Keratinocyte (primary cell): ENCODE data around the gene FBXL17. TPM values are rescaled to one million over a fixed set of nuclear protein-coding genes. Genes with fewer than 3 reads are reported as not detected.

Experiments
- DNase-seq: peaks from one replicate; pipeline ENCODE4 v3.0.0-alpha.2; 2011; ENCODE audit warnings: low read depth, missing footprints, low spot score
- FAIRE-seq: peaks from 2 replicates; lab custom pipeline; 2011; peaks lifted over from hg19 to GRCh38; lab: Jason Lieb, UNC
- H2AFZ ChIP-seq: 2 replicates; pipeline ENCODE4 v1.6.0; 2012; ENCODE audit warnings: low read length, control low read depth, inconsistent platforms; ENCODE audit not compliant: control insufficient read depth
- H3K27ac ChIP-seq: 2 replicates; pipeline ENCODE4 v1.5.1; 2011; ENCODE audit warnings: low read length; ENCODE audit not compliant: control insufficient read depth, insufficient read depth
- H3K27me3 ChIP-seq: 3 replicates; pipeline ENCODE4 v1.6.0; 2011; ENCODE audit warnings: low read length; ENCODE audit not compliant: control insufficient read depth, insufficient read depth; ENCODE audit errors: extremely low read depth
- H3K36me3 ChIP-seq, 2 experiments: 2 replicates in 1 of 2; 3 replicates in 1 of 2; pipeline ENCODE4 v1.5.1; 2011; ENCODE audit warnings: low read length in 2 of 2, mild to moderate bottlenecking in 1 of 2; ENCODE audit not compliant: control insufficient read depth in 2 of 2, insufficient read depth in 2 of 2; ENCODE audit errors: extremely low read depth in 1 of 2
- H3K4me1 ChIP-seq: 3 replicates; pipeline ENCODE4 v1.5.1; 2011; ENCODE audit warnings: low read length; ENCODE audit not compliant: control insufficient read depth, insufficient read depth; ENCODE audit errors: extremely low read depth
- H3K4me2 ChIP-seq: 3 replicates; pipeline ENCODE4 v1.6.0; 2011; ENCODE audit warnings: low read depth, low read length; ENCODE audit not compliant: control insufficient read depth, insufficient read depth; ENCODE audit errors: extremely low read depth
- H3K4me3 ChIP-seq, 3 experiments: fragments of 200-600 bp in 1 of 3; sonication (generic) in 1 of 3; 2 replicates in 2 of 3; 3 replicates in 1 of 3; pipeline ENCODE4 v1.5.1; 2011 to 2016; ENCODE audit warnings: low read length in 3 of 3, mild to moderate bottlenecking in 3 of 3, control low read depth in 2 of 3, inconsistent platforms in 1 of 3, low read depth in 1 of 3, mixed read lengths in 1 of 3, mixed run types in 1 of 3, moderate library complexity in 1 of 3; ENCODE audit not compliant: control insufficient read depth in 2 of 3, insufficient read depth in 2 of 3; ENCODE audit errors: extremely low read depth in 1 of 3
- H3K79me2 ChIP-seq: 2 replicates; pipeline ENCODE4 v1.6.0; 2012; ENCODE audit warnings: low read length; ENCODE audit not compliant: control insufficient read depth, insufficient read depth
- H3K9ac ChIP-seq: 3 replicates; pipeline ENCODE4 v1.6.0; 2011; ENCODE audit warnings: low read length; ENCODE audit not compliant: control insufficient read depth, insufficient read depth; ENCODE audit errors: extremely low read depth
- H3K9me1 ChIP-seq: 3 replicates; pipeline ENCODE4 v1.6.0; 2011; ENCODE audit warnings: low read length; ENCODE audit not compliant: control insufficient read depth, insufficient read depth; ENCODE audit errors: extremely low read depth
- H3K9me3 ChIP-seq: 2 replicates; pipeline ENCODE4 v1.5.1; 2012; ENCODE audit warnings: low read depth, low read length; ENCODE audit not compliant: control insufficient read depth
- H4K20me1 ChIP-seq: 3 replicates; pipeline ENCODE4 v1.6.0; 2011; ENCODE audit warnings: low read length; ENCODE audit not compliant: control insufficient read depth, insufficient read depth; ENCODE audit errors: extremely low read depth
- CTCF ChIP-seq, 3 experiments: IDR thresholded peaks in 1 of 3; conservative IDR thresholded peaks in 1 of 3; optimal IDR thresholded peaks in 1 of 3; 2 replicates in 2 of 3; 3 replicates in 1 of 3; pipeline versions ENCODE3 to v1.5.1; 2011; ENCODE audit warnings: low read length in 3 of 3, mild to moderate bottlenecking in 3 of 3, moderate library complexity in 2 of 3, control low read depth in 1 of 3, inconsistent platforms in 1 of 3; ENCODE audit not compliant: insufficient read depth in 2 of 3; ENCODE audit errors: extremely low read depth in 1 of 3
- EZH2 ChIP-seq: IDR thresholded peaks from one replicate; pipeline ENCODE4 v1.6.1; 2012; ENCODE audit warnings: inconsistent platforms, mild to moderate bottlenecking, low read length, moderate library complexity
- dilution Hi-C: fragments of 300-500 bp; cut with MboI; formaldehyde crosslinking; loops from one replicate; pipeline ENCODE4 v1.7.0; 2020; ENCODE audit warnings: low sequenced_read_pairs; ENCODE audit not compliant: extremely low pct_ligation_motif_present
- polyA plus RNA-seq, 5 experiments: library from polyadenylated mRNA; depleted of rRNA in 3 of 5; stranded (reverse) in 3 of 5; stranded (forward) in 1 of 5; unstranded in 1 of 5; fragments of >200 nt; gene quantifications; 1 replicate in 1 of 5; 2 replicates in 3 of 5; 3 replicates in 1 of 5; pipeline versions ENCODE4 v1.2.1 to v1.2.3, GENCODE V29; 2011 to 2012; ENCODE audit warnings: missing spikeins in 2 of 5, low read depth in 1 of 5, low replicate concordance in 1 of 5

Gene FBXL17
- polyA plus RNA-seq, 1 donor (not counting 4 experiments of a cell fraction or from before 2014, with no cell fraction given): 5.7 TPM

DNA sequence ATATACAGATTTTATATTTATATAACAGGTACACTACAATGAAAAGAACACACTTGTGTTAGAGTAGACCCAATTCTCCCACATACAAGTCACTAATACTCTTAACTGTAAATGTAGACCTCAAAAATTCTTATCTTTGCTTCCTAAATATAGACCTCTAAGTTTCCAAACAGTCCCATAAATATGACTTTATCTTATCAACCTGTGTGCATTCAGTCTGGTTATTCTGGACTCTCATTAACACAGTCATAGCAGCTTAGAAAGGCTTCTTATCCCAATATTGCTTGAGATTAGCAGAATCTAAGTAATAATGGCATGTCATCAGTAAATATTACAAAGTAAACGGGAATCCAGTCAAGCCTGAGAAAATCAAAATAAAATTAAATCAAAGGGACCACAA is 161.1 kb downstream of the FBXL17 start:
- Histone ChIP-seq H3K9ac (no peak overlapping the region), H3K27ac (no peak overlapping the region), H3K27me3 (no peaks in the 10 kb centered on the region), H3K36me3 (no peaks in the 10 kb centered on the region), H3K4me3 (no peak overlapping the region), H3K4me2 (no peak overlapping the region), H3K4me1 (no peaks in the 10 kb centered on the region), H3K79me2 (no peaks in the 10 kb centered on the region), H3K9me1 (no peaks in the 10 kb centered on the region), H4K20me1 (no peaks in the 10 kb centered on the region), H3K9me3 (no peaks in the 10 kb centered on the region), H2AFZ (no peak overlapping the region)
- dilution Hi-C loops: no loop called here
- no peak for TF ChIP-seq EZH2
- TF ChIP-seq CTCF (optimal IDR thresholded peaks at IDR 0.05 in 1 of 3, IDR thresholded peaks at IDR 0.05 in 1 of 3, conservative IDR thresholded peaks at IDR 0.05 in 1 of 3; ENCODE audit: extremely low read depth in 1 of 3, insufficient read depth in 2 of 3, low read length in 3 of 3): no peak
- DNase-seq: no peak
- FAIRE-seq: no peak

DNA sequence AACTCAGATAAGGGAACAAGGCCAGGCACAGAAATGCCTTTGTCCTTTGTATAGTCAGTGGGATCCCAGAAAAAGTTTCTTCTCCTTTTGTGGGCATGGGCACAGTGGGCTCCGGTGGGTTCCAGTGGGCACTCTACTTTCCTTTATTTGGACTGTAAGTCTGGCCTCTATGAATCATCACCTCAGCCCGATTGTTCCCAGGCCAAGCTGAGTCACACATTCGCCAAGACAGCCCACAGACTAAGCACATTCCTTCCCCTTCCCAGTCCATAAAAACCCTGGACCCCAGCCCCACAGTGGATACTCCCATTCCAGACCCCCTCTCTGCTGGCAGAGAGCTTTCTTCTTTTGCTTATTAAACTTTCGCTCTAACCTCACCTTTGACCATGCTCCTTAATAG is 165.0 kb downstream of the FBXL17 start:
- H3K9me1 ChIP-seq: no peaks in the 10 kb centered on the region
- no peaks in the 10 kb centered on the region for H3K79me2 ChIP-seq
- no peak for TF ChIP-seq CTCF (optimal IDR thresholded peaks at IDR 0.05 in 1 of 3, IDR thresholded peaks at IDR 0.05 in 1 of 3, conservative IDR thresholded peaks at IDR 0.05 in 1 of 3; ENCODE audit: extremely low read depth in 1 of 3, insufficient read depth in 2 of 3, low read length in 3 of 3)
- TF ChIP-seq EZH2: no peak
- DNase-seq (no peak), FAIRE-seq (no peak)
- H3K27me3 ChIP-seq: no peaks in the 10 kb centered on the region
- no peak overlapping the region for H3K9ac ChIP-seq
- H3K27ac ChIP-seq: no peak overlapping the region
- no peaks in the 10 kb centered on the region for H3K4me1 ChIP-seq
- dilution Hi-C loops: no loop called here
- H4K20me1 ChIP-seq: no peaks in the 10 kb centered on the region
- no peaks in the 10 kb centered on the region for H3K36me3 ChIP-seq
- no peak overlapping the region for H3K4me3 ChIP-seq
- H2AFZ ChIP-seq: no peak overlapping the region
- H3K4me2 ChIP-seq: no peak overlapping the region
- no peaks in the 10 kb centered on the region for H3K9me3 ChIP-seq
